Putamen (tissue), 1 donor: ENCODE data around the gene DCP1A.
A peak's percentile ranks its signal among the peaks of the same experiment; 100 is the strongest.

Source experiments
- DNase-seq: peaks from one replicate; pipeline ENCODE4 v3.0.0-alpha.2; 2016; ENCODE audit warnings: low spot score

The DCP1A gene

GRCh38 chr3:53243785-53244184 is 103.6 kb downstream of the DCP1A start:
- no peak for DNase-seq

DNA sequence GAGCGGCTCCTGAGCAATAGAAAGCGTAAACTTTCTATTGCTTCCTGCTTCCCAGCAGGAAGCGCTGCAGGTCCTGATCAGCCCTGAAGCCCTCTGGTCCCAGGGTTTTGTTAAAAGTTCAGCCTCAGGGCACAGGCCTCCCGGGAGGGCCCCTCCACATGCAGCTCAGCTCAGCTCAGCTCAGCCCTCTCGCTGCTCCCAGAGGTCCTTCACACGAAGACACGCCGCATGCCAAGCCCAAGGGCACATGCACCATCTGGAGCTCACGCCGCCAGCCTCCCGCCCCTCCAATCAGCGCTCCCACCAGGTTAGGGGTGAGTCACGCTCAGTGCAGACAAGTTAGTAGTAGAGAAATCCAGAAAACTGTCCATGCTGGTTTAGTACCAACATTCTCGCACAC is 104.2 kb downstream of the DCP1A start:
- no peak for DNase-seq

DNA sequence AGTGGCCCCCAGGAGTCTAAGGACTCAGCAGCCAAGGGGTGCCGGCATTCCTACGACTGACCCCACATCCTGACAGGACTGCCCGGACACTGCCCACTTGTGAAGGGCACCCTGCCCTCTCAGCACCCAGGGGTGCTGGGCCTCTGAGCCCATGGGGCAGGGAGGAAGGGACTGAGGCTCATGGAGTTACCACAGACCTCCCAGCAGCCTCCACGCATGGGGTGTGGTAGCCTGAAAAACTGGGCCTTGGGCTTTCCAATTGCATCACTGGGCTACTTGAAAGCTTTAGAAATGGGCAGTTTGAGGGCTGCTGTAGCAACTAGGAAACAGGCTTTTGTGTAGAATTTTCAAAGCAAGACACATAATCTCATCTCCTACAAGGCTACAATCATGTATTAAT is 104.7 kb downstream of the DCP1A start:
- no peak for DNase-seq

- no peak for DNase-seq
Observed at GRCh38 chr3:53242155-53242554, 105.2 kb downstream of the DCP1A start.

GRCh38 chr3:53240989-53241972 is 106.1 kb downstream of the DCP1A start:
- DNase-seq, result no peak

- DNase-seq, result no peak
Observed at GRCh38 chr3:53239800-53240199, 107.5 kb downstream of the DCP1A start.

GRCh38 chr3:53238886-53239285 is 108.5 kb downstream of the DCP1A start:
- no peak for DNase-seq

- no peak for DNase-seq
Observed at GRCh38 chr3:53238051-53238850, 109.1 kb downstream of the DCP1A start.

- peak; percentile 57 for DNase-seq
Observed at GRCh38 chr3:53236112-53236841, 111.1 kb downstream of the DCP1A start.

- DNase-seq, result no peak
Observed at GRCh38 chr3:53235545-53235944, 111.8 kb downstream of the DCP1A start.

GRCh38 chr3:53234841-53235232 is 112.5 kb downstream of the DCP1A start:
- DNase-seq, result no peak

DNA sequence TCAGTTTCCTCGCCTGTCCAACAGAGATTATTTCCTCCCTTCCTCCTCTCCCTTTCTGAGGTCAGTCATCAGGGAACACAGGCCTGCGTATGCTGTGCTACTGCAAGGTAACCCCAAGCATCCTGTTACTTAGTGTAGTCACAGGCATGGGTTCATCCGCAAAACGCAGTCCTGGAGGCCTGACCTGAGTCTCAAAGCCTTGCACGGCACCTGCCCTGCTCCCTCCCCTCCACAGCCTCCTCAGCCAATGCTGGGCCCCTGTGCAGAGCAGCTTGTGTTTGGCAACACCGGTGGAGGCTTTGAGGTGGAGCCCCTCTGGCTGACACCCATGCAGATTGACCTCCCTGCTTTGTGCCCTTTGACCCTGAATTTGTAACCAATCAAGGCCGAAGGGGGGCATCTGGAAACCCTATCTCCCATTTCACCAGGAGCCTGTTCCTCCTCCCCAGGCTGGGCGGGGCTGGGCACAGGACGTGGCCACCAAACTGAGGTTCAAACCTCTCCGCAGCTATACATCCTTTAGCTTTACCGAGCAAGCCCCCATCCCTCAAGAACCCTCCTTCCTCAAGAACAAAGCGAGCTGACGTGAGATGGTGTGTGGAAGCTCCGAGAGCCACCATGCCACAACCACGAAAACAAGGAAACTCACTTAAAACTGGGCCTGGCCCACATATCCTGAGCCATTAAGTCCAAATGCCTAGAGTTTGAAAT is 113.1 kb downstream of the DCP1A start:
- no peak for DNase-seq
